ENCODE results near the gene PITPNC1.
"Not testable (repeated sequence)": the region's sequence is repeated elsewhere in the genome, so short reads cannot be mapped to it uniquely, and the experiment has no call there.

The PITPNC1 gene

DNA sequence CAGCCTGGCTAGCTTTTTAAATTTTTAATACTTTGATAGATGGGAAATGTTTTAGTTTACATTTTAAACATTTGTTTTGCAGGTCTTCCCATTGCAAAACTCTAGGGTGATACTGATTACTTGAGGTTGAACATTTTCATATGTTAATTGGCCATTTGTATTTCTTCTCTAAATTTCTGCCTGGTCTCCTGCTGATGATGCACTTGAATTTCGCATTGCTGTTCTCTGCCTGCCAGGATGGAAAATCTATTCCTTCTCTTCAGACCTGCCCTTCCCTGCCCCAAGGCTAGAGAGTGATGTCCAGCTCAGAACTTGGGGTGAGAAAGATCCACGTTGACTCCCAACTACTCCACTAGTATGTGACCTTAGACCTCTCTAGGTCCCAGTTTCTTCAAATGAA lies 134.7 kb downstream of the PITPNC1 start:
- DNase-seq (ENCODE audit: low read depth in 2 of 2) = no peak

GRCh38 chr17:67514998-67515397 lies 137.9 kb downstream of the PITPNC1 start:
- no peak for DNase-seq (ENCODE audit: low read depth in 2 of 2)

- DNase-seq (ENCODE audit: low read depth in 2 of 2) = no peak
Observed at GRCh38 chr17:67515490-67516083, 138.5 kb downstream of the PITPNC1 start.

DNA sequence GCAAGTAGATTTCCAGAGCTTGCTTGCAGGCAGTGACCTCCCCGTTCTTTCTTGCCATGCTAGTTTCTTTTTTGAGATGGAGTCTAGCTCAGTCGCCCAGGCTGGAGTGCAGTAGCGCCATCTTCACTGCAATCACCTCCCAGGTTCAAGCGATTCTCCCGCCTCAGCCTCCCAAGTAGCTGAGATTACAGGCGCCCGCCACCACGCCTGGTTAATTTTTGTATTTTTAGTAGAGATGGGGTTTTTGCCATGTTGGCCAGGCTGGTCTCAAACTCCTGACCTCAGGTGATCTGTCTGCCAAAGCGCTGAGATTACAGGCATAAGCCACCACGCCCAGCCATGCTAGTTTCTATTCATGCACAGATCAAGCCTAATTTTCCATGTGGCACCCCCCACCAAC lies 139.5 kb downstream of the PITPNC1 start:
- DNase-seq (ENCODE audit: low read depth in 2 of 2) = not testable (repeated sequence)

GRCh38 chr17:67517325-67517724 lies 140.2 kb downstream of the PITPNC1 start:
- no peak for DNase-seq (ENCODE audit: low read depth in 2 of 2)

- no peak for DNase-seq (ENCODE audit: low read depth in 2 of 2)
Observed at GRCh38 chr17:67518876-67519275, 141.8 kb downstream of the PITPNC1 start.

- DNase-seq (ENCODE audit: low read depth in 2 of 2) = no peak
Observed at GRCh38 chr17:67519801-67520251, 142.7 kb downstream of the PITPNC1 start.

- DNase-seq (ENCODE audit: low read depth in 2 of 2) = no peak
Observed at GRCh38 chr17:67520252-67520906, 143.3 kb downstream of the PITPNC1 start.

GRCh38 chr17:67520916-67521774 lies 144.1 kb downstream of the PITPNC1 start:
- DNase-seq (ENCODE audit: low read depth in 2 of 2) = no peak

- DNase-seq (ENCODE audit: low read depth in 2 of 2) = no peak
Observed at GRCh38 chr17:67521775-67522069, 144.6 kb downstream of the PITPNC1 start.

DNA sequence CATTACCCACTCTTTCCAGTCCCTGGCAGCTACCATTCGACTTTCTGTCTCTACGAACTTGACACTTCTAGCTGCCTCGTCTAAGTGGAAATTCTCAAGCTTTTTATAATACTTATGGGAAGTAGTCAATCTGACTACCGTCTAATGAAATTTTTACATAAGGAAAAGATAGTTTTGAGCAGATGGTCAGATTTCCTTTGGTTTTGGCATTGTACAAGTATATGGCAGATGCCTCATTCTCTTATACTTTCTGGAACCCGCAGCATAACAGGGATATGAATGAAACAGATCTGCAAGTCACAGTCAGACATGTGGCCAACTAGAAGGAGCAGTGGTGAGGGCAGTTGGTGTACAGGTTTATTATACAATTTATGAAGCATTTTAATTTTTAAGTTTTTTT lies 146.0 kb downstream of the PITPNC1 start:
- DNase-seq (ENCODE audit: low read depth in 2 of 2) = no peak

- DNase-seq (ENCODE audit: low read depth in 2 of 2) = no peak
Observed at GRCh38 chr17:67525239-67526135, 148.4 kb downstream of the PITPNC1 start.

DNA sequence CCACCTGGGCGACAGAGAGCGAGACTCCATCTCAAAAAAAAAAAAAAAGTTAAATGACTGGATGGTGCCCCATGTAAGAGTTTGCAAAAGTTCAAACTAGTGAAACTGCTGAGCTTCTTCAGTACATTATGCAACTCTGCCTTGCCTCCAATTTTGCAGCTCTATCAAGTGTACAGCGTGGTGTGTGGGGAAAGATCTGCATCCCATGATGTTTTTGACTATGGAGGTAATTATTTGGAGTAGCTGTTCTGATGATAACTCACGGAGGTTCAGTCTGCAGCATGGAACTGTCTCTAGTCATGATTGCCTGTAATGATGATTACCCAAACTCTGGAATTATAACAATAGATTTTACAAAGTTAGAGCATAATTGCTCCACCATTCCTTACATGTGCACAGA lies 149.6 kb downstream of the PITPNC1 start:
- DNase-seq (ENCODE audit: low read depth in 2 of 2) = no peak

- no peak for DNase-seq (ENCODE audit: low read depth in 2 of 2)
Observed at GRCh38 chr17:67528751-67529436, 151.8 kb downstream of the PITPNC1 start.

GRCh38 chr17:67531291-67531690 lies 154.2 kb downstream of the PITPNC1 start:
- DNase-seq (ENCODE audit: low read depth in 2 of 2) = no peak

GRCh38 chr17:67532326-67532871 lies 155.3 kb downstream of the PITPNC1 start:
- no peak for DNase-seq (ENCODE audit: low read depth in 2 of 2)

GRCh38 chr17:67534941-67535340 lies 157.9 kb downstream of the PITPNC1 start:
- no peak for DNase-seq (ENCODE audit: low read depth in 2 of 2)

- no peak for DNase-seq (ENCODE audit: low read depth in 2 of 2)
Observed at GRCh38 chr17:67542219-67543114, 165.4 kb downstream of the PITPNC1 start.

GRCh38 chr17:67544364-67544955 lies 167.4 kb downstream of the PITPNC1 start:
- no peak for DNase-seq (ENCODE audit: low read depth in 2 of 2)
